OCI-LY7 (cell line): ENCODE measurements around the gene CASZ1. TPM values are rescaled to one million over a fixed set of nuclear protein-coding genes. Genes with fewer than 3 reads are reported as not detected.

Experiments
- BruUV-seq: library from RNA; stranded (reverse); fragments of 400-500 nt; replicated peaks from 2 replicates; lab custom pipeline; 2021; lab: Mats Ljungman, UMichigan
- CTCF ChIA-PET: fragments of 300-600 bp; sonication (Branson Sonifier 250); formaldehyde crosslinking; loops from one replicate; lab custom pipeline; 2022; ENCODE audit warnings: antibody characterized with exemption; ENCODE audit not compliant: unreplicated experiment; lab: Charles Lee
- POLR2A ChIA-PET: fragments of 300-600 bp; sonication (Branson Sonifier 250); formaldehyde crosslinking; loops from one replicate; lab custom pipeline; 2022; ENCODE audit warnings: antibody characterized with exemption; lab: Charles Lee
- DNase-seq: peaks from one replicate; pipeline ENCODE4 v3.0.0-alpha.2; 2015; ENCODE audit warnings: low spot score
- H2AFZ ChIP-seq: fragments of 200-600 bp; sonication (generic), shearing (Covaris generic); 2 replicates; pipeline ENCODE4 v1.6.1; 2014; ENCODE audit warnings: mild to moderate bottlenecking, antibody characterized with exemption, low read length, moderate library complexity
- H3K27ac ChIP-seq: fragments of 200-600 bp; sonication (generic); 2 replicates; pipeline ENCODE4 v1.5.1; 2014; ENCODE audit warnings: mixed run types, low read depth, mild to moderate bottlenecking, moderate library complexity, low read length, inconsistent platforms; ENCODE audit not compliant: poor library complexity, severe bottlenecking
- H3K36me3 ChIP-seq: fragments of 200-600 bp; sonication (generic); 2 replicates; pipeline ENCODE4 v1.6.1; 2014; ENCODE audit warnings: mild to moderate bottlenecking, antibody characterized with exemption, low read length, moderate library complexity, mixed read lengths; ENCODE audit not compliant: insufficient read depth
- H3K4me1 ChIP-seq: fragments of 200-600 bp; sonication (generic); 2 replicates; pipeline ENCODE4 v1.5.1; 2014; ENCODE audit warnings: mild to moderate bottlenecking, low read length; ENCODE audit not compliant: insufficient read depth, poor library complexity, severe bottlenecking
- H3K4me2 ChIP-seq: fragments of 200-600 bp; sonication (generic); 2 replicates; pipeline ENCODE4 v1.6.1; 2014; ENCODE audit warnings: mild to moderate bottlenecking, low read length
- H3K4me3 ChIP-seq: fragments of 200-600 bp; sonication (generic); 2 replicates; pipeline ENCODE4 v1.5.1; 2014; ENCODE audit warnings: mild to moderate bottlenecking, low read depth, low read length; ENCODE audit not compliant: poor library complexity, severe bottlenecking
- H3K79me2 ChIP-seq: fragments of 200-600 bp; sonication (generic); 2 replicates; pipeline ENCODE4 v1.6.1; 2016; ENCODE audit warnings: low read depth, mild to moderate bottlenecking, low read length, moderate library complexity, mixed read lengths; ENCODE audit not compliant: insufficient read depth
- H3K9me2 ChIP-seq: fragments of 200-600 bp; sonication (generic); 2 replicates; pipeline ENCODE4 v1.6.1; 2016; ENCODE audit warnings: mild to moderate bottlenecking, low read length, mixed read lengths; ENCODE audit not compliant: insufficient read depth
- H3K9me3 ChIP-seq: fragments of 200-600 bp; sonication (generic); 2 replicates; pipeline ENCODE4 v1.6.1; 2014; ENCODE audit warnings: mild to moderate bottlenecking, mixed run types, low read length, mixed read lengths
- H4K20me1 ChIP-seq: fragments of 200-600 bp; sonication (generic); 2 replicates; pipeline ENCODE4 v1.6.1; 2014; ENCODE audit warnings: mild to moderate bottlenecking, antibody characterized with exemption, low read length, moderate library complexity, mixed read lengths; ENCODE audit not compliant: insufficient read depth
- EZH2phosphoT487 ChIP-seq: fragments of 200-600 bp; sonication (generic); IDR thresholded peaks from 2 replicates; pipeline ENCODE4 v1.6.1; 2018; ENCODE audit warnings: low read depth, borderline replicate concordance, mild to moderate bottlenecking, mixed run types, antibody characterized with exemption, low read length, moderate library complexity, mixed read lengths
- intact Hi-C: fragments of 100-400 bp; cut with micrococcal nuclease; formaldehyde crosslinking; loops from one replicate; pipeline ENCODE4 v1.10.0; 2022; ENCODE audit not compliant: unreplicated experiment
- total RNA-seq, 2 experiments: library from RNA; depleted of rRNA in 1 of 2; stranded (reverse); fragments of >200 nt in 1 of 2; shearing (Covaris generic) in 1 of 2; gene quantifications; 2 replicates each; pipeline ENCODE4 v1.2.3, GENCODE V29; 2014 to 2022
- TF ChIP-seq, protein P1 (sequence below): fragments of 200-600 bp; sonication (generic); conservative IDR thresholded peaks from 2 replicates; pipeline ENCODE4 v1.5.1; 2014; ENCODE audit warnings: mild to moderate bottlenecking, antibody characterized with exemption, low read length, moderate library complexity, mixed read lengths

The CASZ1 gene
- total RNA-seq, 2 experiments from 2014 or later: 3.3 to 3.9 TPM

DNA sequence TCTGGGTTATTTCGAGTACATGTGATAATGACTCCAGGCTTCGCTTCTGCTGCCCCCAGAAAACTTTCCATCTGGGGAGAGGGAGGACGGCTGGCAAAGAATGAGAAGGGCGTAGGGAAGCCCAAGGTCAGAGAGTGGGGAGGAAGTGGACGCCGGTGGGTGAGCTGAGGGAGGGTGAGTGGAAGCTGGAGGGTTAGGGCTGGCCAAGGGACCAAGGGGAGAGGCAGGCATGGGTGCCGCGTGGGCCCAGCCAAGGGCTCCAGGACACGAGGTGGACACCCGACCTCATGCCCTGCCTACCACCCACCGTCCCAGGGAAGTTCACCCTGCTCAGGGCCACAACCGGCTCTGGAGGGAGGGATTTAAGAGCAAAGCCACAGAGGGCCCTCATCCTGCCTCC, 75.8 kb downstream of the CASZ1 start:
- CTCF ChIA-PET: no interaction called here
- intact Hi-C loops: no loop called here
- no peaks in the 10 kb centered on the region for H3K79me2 ChIP-seq
- H2AFZ ChIP-seq: no peak overlapping the region
- TF ChIP-seq, protein P1, sequence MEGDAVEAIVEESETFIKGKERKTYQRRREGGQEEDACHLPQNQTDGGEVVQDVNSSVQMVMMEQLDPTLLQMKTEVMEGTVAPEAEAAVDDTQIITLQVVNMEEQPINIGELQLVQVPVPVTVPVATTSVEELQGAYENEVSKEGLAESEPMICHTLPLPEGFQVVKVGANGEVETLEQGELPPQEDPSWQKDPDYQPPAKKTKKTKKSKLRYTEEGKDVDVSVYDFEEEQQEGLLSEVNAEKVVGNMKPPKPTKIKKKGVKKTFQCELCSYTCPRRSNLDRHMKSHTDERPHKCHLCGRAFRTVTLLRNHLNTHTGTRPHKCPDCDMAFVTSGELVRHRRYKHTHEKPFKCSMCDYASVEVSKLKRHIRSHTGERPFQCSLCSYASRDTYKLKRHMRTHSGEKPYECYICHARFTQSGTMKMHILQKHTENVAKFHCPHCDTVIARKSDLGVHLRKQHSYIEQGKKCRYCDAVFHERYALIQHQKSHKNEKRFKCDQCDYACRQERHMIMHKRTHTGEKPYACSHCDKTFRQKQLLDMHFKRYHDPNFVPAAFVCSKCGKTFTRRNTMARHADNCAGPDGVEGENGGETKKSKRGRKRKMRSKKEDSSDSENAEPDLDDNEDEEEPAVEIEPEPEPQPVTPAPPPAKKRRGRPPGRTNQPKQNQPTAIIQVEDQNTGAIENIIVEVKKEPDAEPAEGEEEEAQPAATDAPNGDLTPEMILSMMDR: no peak
- TF ChIP-seq EZH2phosphoT487: no peak
- no peaks in the 10 kb centered on the region for H3K4me1 ChIP-seq
- H3K9me3 ChIP-seq: no peaks in the 10 kb centered on the region
- H3K36me3 ChIP-seq: no peaks in the 10 kb centered on the region
- no peak overlapping the region for H3K27ac ChIP-seq
- no peaks in the 10 kb centered on the region for H3K9me2 ChIP-seq
- H3K4me3 ChIP-seq: no peak overlapping the region
- no peak for DNase-seq
- POLR2A ChIA-PET: no interaction called here
- H4K20me1 ChIP-seq: no peaks in the 10 kb centered on the region
- H3K4me2 ChIP-seq: no peak overlapping the region
- BruUV-seq: no TSS peak

DNA sequence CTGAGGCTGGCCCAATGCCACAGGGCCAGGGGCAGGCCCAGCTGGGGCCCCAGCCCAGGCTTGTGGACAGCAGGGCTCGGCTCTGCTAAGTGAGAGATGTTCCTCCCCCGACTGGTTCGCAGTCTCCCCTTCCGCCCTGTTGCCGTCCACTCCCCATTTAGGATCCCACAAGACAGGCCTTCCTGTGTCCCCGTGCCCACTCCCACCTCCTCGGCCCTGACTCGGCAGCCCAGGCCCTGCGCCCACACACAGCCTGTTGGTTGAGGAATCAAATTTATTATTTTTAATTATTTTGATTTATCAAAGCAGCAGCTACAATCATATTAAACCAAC, 78.4 kb downstream of the CASZ1 start:
- CTCF ChIA-PET: no interaction called here
- Histone ChIP-seq H2AFZ (no peak overlapping the region), H3K36me3 (no peaks in the 10 kb centered on the region), H3K4me3 (no peak overlapping the region), H3K9me2 (no peaks in the 10 kb centered on the region), H3K79me2 (no peaks in the 10 kb centered on the region), H3K4me2 (no peak overlapping the region), H4K20me1 (no peaks in the 10 kb centered on the region), H3K4me1 (no peaks in the 10 kb centered on the region), H3K9me3 (no peaks in the 10 kb centered on the region), H3K27ac (no peak overlapping the region)
- intact Hi-C loops: no loop called here
- TF ChIP-seq EZH2phosphoT487: no peak
- TF ChIP-seq, protein P1: no peak
- POLR2A ChIA-PET: no interaction called here
- no TSS peak for BruUV-seq
- no peak for DNase-seq

DNA sequence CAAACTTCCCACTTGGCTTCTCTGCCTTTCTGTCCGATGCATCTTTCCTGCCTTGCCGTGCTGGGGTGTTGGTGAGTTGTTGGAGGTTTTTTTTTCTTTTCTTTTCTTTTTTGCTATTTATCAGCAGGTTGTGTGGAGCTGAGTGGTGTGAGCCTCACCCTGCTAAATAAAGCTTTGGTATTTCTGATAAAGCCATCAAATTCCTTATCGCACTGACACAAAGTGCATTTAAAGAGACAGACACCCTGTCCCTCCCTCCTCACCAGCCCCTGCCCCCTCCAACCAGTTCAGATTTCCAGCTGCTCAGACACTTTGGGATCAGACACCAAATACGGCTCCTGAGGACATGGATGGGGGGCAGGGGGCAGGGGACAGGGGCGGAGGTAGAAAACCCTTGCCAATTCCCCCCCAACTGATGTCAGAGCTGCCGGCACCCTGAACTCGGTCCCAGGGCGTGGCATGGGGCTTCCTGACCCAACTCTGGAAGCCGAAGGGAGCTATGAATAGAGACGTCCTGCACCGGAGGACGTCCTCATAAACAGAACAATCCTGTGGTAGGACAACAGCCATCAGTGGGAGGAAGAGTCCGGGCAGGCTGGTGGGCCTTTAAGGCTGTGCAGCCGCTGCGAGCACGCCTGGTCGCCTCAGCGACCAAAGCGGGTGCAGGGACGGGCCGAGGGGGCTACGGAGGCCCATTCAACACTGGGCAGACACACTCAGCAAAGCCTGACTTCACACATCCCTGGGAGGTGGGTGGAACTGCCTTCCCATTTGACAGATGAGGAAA, 79.0 kb downstream of the CASZ1 start:
- Histone ChIP-seq H3K4me1 (no peaks in the 10 kb centered on the region), H3K4me2 (no peak overlapping the region), H3K79me2 (no peaks in the 10 kb centered on the region), H3K4me3 (no peak overlapping the region), H2AFZ (no peak overlapping the region), H3K36me3 (no peaks in the 10 kb centered on the region), H3K9me3 (no peaks in the 10 kb centered on the region), H3K27ac (no peak overlapping the region), H4K20me1 (no peaks in the 10 kb centered on the region), H3K9me2 (no peaks in the 10 kb centered on the region)
- intact Hi-C loops: no loop called here
- no peak for DNase-seq
- ChIA-PET POLR2A (interaction anchor here (0.6 kb wide), 1 partner anchor 1387 kb away, joined by 4 read pairs; no protein-coding TSS in a partner anchor), CTCF (no interaction called here)
- BruUV-seq: no TSS peak
- TF ChIP-seq, protein P1: no peak
- TF ChIP-seq EZH2phosphoT487: no peak
